Kidney epithelial cell (primary cell): ENCODE measurements around the gene RAB25. TPM values are rescaled to one million over a fixed set of nuclear protein-coding genes. Genes with fewer than 3 reads are reported as not detected.

ENCODE experiments used
- DNase-seq: peaks from one replicate; pipeline ENCODE4 v3.0.0-alpha.2; 2010; ENCODE audit warnings: low read depth
- H3K27me3 ChIP-seq: 2 replicates; pipeline ENCODE4 v1.6.0; 2011; ENCODE audit warnings: low read length; ENCODE audit not compliant: control insufficient read depth, insufficient read depth
- H3K36me3 ChIP-seq: 2 replicates; pipeline ENCODE4 v1.5.1; 2011; ENCODE audit warnings: low read length; ENCODE audit not compliant: control insufficient read depth, insufficient read depth
- H3K4me3 ChIP-seq: 2 replicates; pipeline ENCODE4 v1.5.1; 2011; ENCODE audit warnings: low read depth, mild to moderate bottlenecking, control low read depth, low read length
- CTCF ChIP-seq: IDR thresholded peaks from 2 replicates; pipeline ENCODE4 v1.5.1; 2011; ENCODE audit warnings: mild to moderate bottlenecking, moderate library complexity, low read length, control low read depth, inconsistent platforms; ENCODE audit not compliant: insufficient read depth, poor library complexity, severe bottlenecking
- total RNA-seq: library from RNA; depleted of rRNA; stranded (reverse); fragments of >200 nt; gene quantifications from 2 replicates; pipeline ENCODE4 v1.2.3, GENCODE V29; 2015

Gene RAB25
- total RNA-seq, 1 donor from 2014 or later, result 30.4 TPM

- no peaks in the 10 kb centered on the region for H3K27me3 ChIP-seq
- H3K4me3 ChIP-seq, result peak overlapping the region; percentile 0
- TF ChIP-seq CTCF, result no peak
- no peaks in the 10 kb centered on the region for H3K36me3 ChIP-seq
- no peak for DNase-seq
Measured at GRCh38 chr1:156118177-156118868, 57.4 kb downstream of the RAB25 start.

- H3K27me3 ChIP-seq, result no peaks in the 10 kb centered on the region
- DNase-seq, result no peak
- no peak for TF ChIP-seq CTCF
- no peak overlapping the region for H3K4me3 ChIP-seq
- H3K36me3 ChIP-seq, result no peaks in the 10 kb centered on the region
Measured at GRCh38 chr1:156119503-156120209, 58.7 kb downstream of the RAB25 start.

Other genes with a start within 250 kb of the RAB25 start
- gene GON4L, start 203.9 kb upstream of the RAB25 start, total RNA-seq, result 25.3 and 27.7 TPM in 2 replicates
- 23.4 and 28.1 TPM in 2 replicates for gene SYT11, start 201.6 kb upstream of the RAB25 start, total RNA-seq
- gene RIT1, start 149.8 kb upstream of the RAB25 start, total RNA-seq, result 34.8 and 38.8 TPM in 2 replicates
- gene KHDC4, start 126.7 kb upstream of the RAB25 start, total RNA-seq, result 31.5 and 32.2 TPM in 2 replicates
- gene RXFP4, start 119.5 kb upstream of the RAB25 start, total RNA-seq, result not detected in 2 replicates
- 197 and 230 TPM in 2 replicates for gene ARHGEF2, start 82.6 kb upstream of the RAB25 start, total RNA-seq
- gene SSR2, start 40.2 kb upstream of the RAB25 start, total RNA-seq, result 348 and 428 TPM in 2 replicates
- 28.2 and 30.5 TPM in 2 replicates for gene UBQLN4, start 7.4 kb upstream of the RAB25 start, total RNA-seq
- 96.5 and 108 TPM in 2 replicates for gene LAMTOR2, start 6.4 kb upstream of the RAB25 start, total RNA-seq
- gene MEX3A, start 21.3 kb downstream of the RAB25 start, total RNA-seq, result 34.5 and 34.6 TPM in 2 replicates
- 251 and 280 TPM in 2 replicates for gene LMNA, start 53.6 kb downstream of the RAB25 start, total RNA-seq
- gene SEMA4A, start 92.4 kb downstream of the RAB25 start, total RNA-seq, result 2.6 and 3.8 TPM in 2 replicates
- gene SLC25A44, start 132.9 kb downstream of the RAB25 start, total RNA-seq, result 14.4 and 18.2 TPM in 2 replicates
- gene PMF1, start 151.8 kb downstream of the RAB25 start, total RNA-seq, result 81.8 and 83.6 TPM in 2 replicates
- gene BGLAP, start 181.0 kb downstream of the RAB25 start, total RNA-seq, result not detected in 2 replicates
- gene PAQR6, start 186.9 kb downstream of the RAB25 start, total RNA-seq, result 2.5 TPM in 2 replicates
- 84.4 and 88.7 TPM in 2 replicates for gene SMG5, start 221.7 kb downstream of the RAB25 start, total RNA-seq
- gene TMEM79, start 223.2 kb downstream of the RAB25 start, total RNA-seq, result 1.9 and 3.0 TPM in 2 replicates
- 91.5 and 104 TPM in 2 replicates for gene GLMP, start 234.5 kb downstream of the RAB25 start, total RNA-seq
- gene VHLL, start 238.1 kb downstream of the RAB25 start, total RNA-seq, result not detected in 2 replicates